Adipose tissue (tissue), 3 donors: Measurements from ENCODE around the gene RAC2. TPM values are rescaled to one million over a fixed set of nuclear protein-coding genes. Genes with fewer than 3 reads are reported as not detected.

ENCODE experiments used
- H3K27ac ChIP-seq: one replicate; pipeline ENCODE4 v1.5.1; 2013; ENCODE audit warnings: low read depth, low read length
- WGBS, 3 donors: extraction: QIAGEN DNeasy Blood & Tissue Kit; methylation state at CpG; one replicate each; pipeline ENCODE4 v1.1.7; 2013; 5-methylcytosine and 5-hydroxymethylcytosine counted together
- polyA plus RNA-seq, 3 donors: library from polyadenylated mRNA; stranded (reverse); fragments of 200-250 nt; gene quantifications; one replicate each; pipeline ENCODE4 v1.2.3, GENCODE V29; 2013
- donor health status: healthy with polysubstance abuse.
- donor health status: Bipolar disorder and iron deficiency.
- donor health status: healthy.

RAC2 gene
- polyA plus RNA-seq, 3 donors, result 5.7 to 29.8 (median 26.9) TPM

- no peak overlapping the region for H3K27ac ChIP-seq
- 64 to 72% (median 72%) methylated on average over 5 of the region's 5 CpGs for WGBS, 3 donors
These were observed 34.2 kb upstream of the RAC2 start for GRCh38 chr22:37278261-37278660.

- H3K27ac ChIP-seq, result no peak overlapping the region
- WGBS, 3 donors, result 74 to 84% (median 81%) methylated on average over 11 of the region's 11 CpGs
These were observed 33.3 kb upstream of the RAC2 start for GRCh38 chr22:37277384-37277783.

- H3K27ac ChIP-seq, result no peak overlapping the region
- 66 to 74% (median 66%) methylated on average over 2 of the region's 2 CpGs for WGBS, 3 donors
These were observed 32.7 kb upstream of the RAC2 start for GRCh38 chr22:37276776-37277175.

- WGBS, 3 donors, result 73 to 74% (median 73%) methylated on average over 5 of the region's 5 CpGs
- no peak overlapping the region for H3K27ac ChIP-seq
These were observed 31.6 kb upstream of the RAC2 start for GRCh38 chr22:37275622-37276021.

- WGBS, 3 donors, result 77 to 86% (median 85%) methylated on average over 11 of the region's 11 CpGs
- H3K27ac ChIP-seq, result no peak overlapping the region
These were observed 31.1 kb upstream of the RAC2 start for GRCh38 chr22:37275134-37275533.

- H3K27ac ChIP-seq, result no peak overlapping the region
These were observed 30.4 kb upstream of the RAC2 start for GRCh38 chr22:37274380-37274862.

GRCh38 chr22:37273846-37274225 is 29.8 kb upstream of the RAC2 start:
- no peak overlapping the region for H3K27ac ChIP-seq
- 71 to 77% (median 72%) methylated on average over 8 of the region's 8 CpGs for WGBS, 3 donors

More at GRCh38 chr22:37274380-37274862, 30.4 kb upstream of the RAC2 start:
- 44 to 68% (median 49%) methylated on average over 12 of the region's 12 CpGs for WGBS, 3 donors

GRCh38 chr22:37273126-37273845 is 29.2 kb upstream of the RAC2 start:
- H3K27ac ChIP-seq, result no peak overlapping the region
- 56 to 57% (median 57%) methylated on average over 17 of the region's 17 CpGs for WGBS, 3 donors

- no peak overlapping the region for H3K27ac ChIP-seq
- WGBS, 3 donors, result 48 to 60% (median 59%) methylated on average over 8 of the region's 8 CpGs
These were observed 27.0 kb upstream of the RAC2 start for GRCh38 chr22:37270928-37271650.

- H3K27ac ChIP-seq, result no peak overlapping the region
- WGBS, 3 donors, result 58 to 70% (median 60%) methylated on average over 8 of the region's 8 CpGs
These were observed 26.0 kb upstream of the RAC2 start for GRCh38 chr22:37269936-37270678.

- no peak overlapping the region for H3K27ac ChIP-seq
- 50 to 68% (median 55%) methylated on average over 11 of the region's 11 CpGs for WGBS, 3 donors
These were observed 23.8 kb upstream of the RAC2 start for GRCh38 chr22:37267661-37268413.

- no peak overlapping the region for H3K27ac ChIP-seq
- WGBS, 3 donors, result 5 to 10% (median 7%) methylated on average over 22 of the region's 22 CpGs
These were observed 23.1 kb upstream of the RAC2 start for GRCh38 chr22:37267135-37267587.

GRCh38 chr22:37266581-37267134 is 22.6 kb upstream of the RAC2 start:
- no peak overlapping the region for H3K27ac ChIP-seq
- 36 to 48% (median 43%) methylated on average over 18 of the region's 18 CpGs for WGBS, 3 donors

GRCh38 chr22:37263966-37264887 is 20.2 kb upstream of the RAC2 start:
- WGBS, 3 donors, result 78 to 88% (median 88%) methylated on average over 10 of the region's 10 CpGs

GRCh38 chr22:37262346-37262745 is 18.3 kb upstream of the RAC2 start:
- WGBS, 3 donors, result 63 to 83% (median 79%) methylated on average over 5 of the region's 5 CpGs
- H3K27ac ChIP-seq, result no peak overlapping the region

More at GRCh38 chr22:37263966-37264887, 20.2 kb upstream of the RAC2 start:
- H3K27ac ChIP-seq, result no peak overlapping the region

- H3K27ac ChIP-seq, result no peak overlapping the region
- WGBS, 3 donors, result 21 to 23% (median 22%) methylated on average over 14 of the region's 14 CpGs
These were observed 16.9 kb upstream of the RAC2 start for GRCh38 chr22:37260901-37261336.
